K562 (cell line): Measurements from ENCODE around the gene LENG8. TPM values are rescaled to one million over a fixed set of nuclear protein-coding genes. Genes with fewer than 3 reads are reported as not detected.

Experiments used
- CBFA2T2 ChIP-seq: fragments of 450-650 bp; conservative IDR thresholded peaks from 2 replicates; pipeline ENCODE4 v1.6.1; 2017; ENCODE audit warnings: mild to moderate bottlenecking
- CSDE1 ChIP-seq, 2 experiments: fragments of 450-650 bp; IDR thresholded peaks; 2 replicates each; pipeline ENCODE4 v1.6.1; 2016; ENCODE audit warnings: mild to moderate bottlenecking in 1 of 2
- FOXM1 ChIP-seq, 2 experiments: fragments of 450-650 bp in 1 of 2; sonication (generic) in 1 of 2; formaldehyde crosslinking in 1 of 2; IDR thresholded peaks; 2 replicates each; pipeline versions ENCODE4 v1.6.1 to v1.9.0; 2017 to 2022; ENCODE audit warnings: low read depth in 2 of 2, mild to moderate bottlenecking in 2 of 2, missing genetic modification reagents in 1 of 2, moderate library complexity in 1 of 2
- PURB ChIP-seq: sonication (generic); formaldehyde crosslinking; IDR thresholded peaks from 2 replicates; pipeline ENCODE4 v1.9.0; 2021; ENCODE audit warnings: low read depth, mild to moderate bottlenecking, missing genetic modification reagents
- polyA plus RNA-seq, 8 experiments: library from polyadenylated mRNA; depleted of rRNA in 4 of 8; stranded (reverse) in 5 of 8; unstranded in 3 of 8; fragments of >200 nt; fragmentation: Nextera tagmentation in 2 of 8; fragmentation: Illumina TruSeq in 1 of 8; extraction: Ambion mirVana in 2 of 8; extraction: Trizol in 1 of 8; gene quantifications; 2 replicates each; pipeline versions ENCODE4 v1.2.1 to v1.2.3, GENCODE V29; 2011 to 2014; ENCODE audit warnings: inconsistent platforms in 1 of 8, missing spikeins in 1 of 8
- total RNA-seq, 7 experiments: library from RNA; depleted of rRNA in 6 of 7; stranded (reverse); fragments of >200 nt in 6 of 7; fragmentation: Illumina TruSeq in 2 of 7; extraction: Trizol in 2 of 7; gene quantifications; 2 replicates each; pipeline versions ENCODE4 v1.2.1 to v1.2.3, GENCODE V29; 2011 to 2021; ENCODE audit warnings: low replicate concordance in 1 of 7
- TF ChIP-seq, protein P1 (sequence below): fragments of 200-600 bp; sonication (generic); IDR thresholded peaks from one replicate; pipeline ENCODE4 v1.6.1; 2012; ENCODE audit warnings: mild to moderate bottlenecking, low read depth, low read length, inconsistent platforms
- TF ChIP-seq, protein P2 (sequence below): fragments of 250-450 bp; sonication (Bioruptor Pico); IDR thresholded peaks from 2 replicates; pipeline ENCODE4 v1.9.0; 2021; ENCODE audit warnings: mild to moderate bottlenecking
- TF ChIP-seq, protein P3 (sequence below), 3 experiments: fragments of 200-800 bp in 1 of 3; sonication (Bioruptor generic) in 1 of 3; sonication (generic) in 1 of 3; formaldehyde crosslinking in 1 of 3; IDR thresholded peaks; 2 replicates each; pipeline versions ENCODE4 v1.6.1 to v1.8.0; 2016 to 2022; ENCODE audit warnings: mild to moderate bottlenecking in 2 of 3, missing compliant biosample characterization in 2 of 3, missing genetic modification characterization in 2 of 3, missing genetic modification reagents in 1 of 3

LENG8 gene
- total and polyA plus RNA-seq, 9 of the 15 experiments (the other 6 are each of a cell fraction or from before 2014, with no cell fraction given): 0.74 to 146 (median 28.1) TPM

DNA sequence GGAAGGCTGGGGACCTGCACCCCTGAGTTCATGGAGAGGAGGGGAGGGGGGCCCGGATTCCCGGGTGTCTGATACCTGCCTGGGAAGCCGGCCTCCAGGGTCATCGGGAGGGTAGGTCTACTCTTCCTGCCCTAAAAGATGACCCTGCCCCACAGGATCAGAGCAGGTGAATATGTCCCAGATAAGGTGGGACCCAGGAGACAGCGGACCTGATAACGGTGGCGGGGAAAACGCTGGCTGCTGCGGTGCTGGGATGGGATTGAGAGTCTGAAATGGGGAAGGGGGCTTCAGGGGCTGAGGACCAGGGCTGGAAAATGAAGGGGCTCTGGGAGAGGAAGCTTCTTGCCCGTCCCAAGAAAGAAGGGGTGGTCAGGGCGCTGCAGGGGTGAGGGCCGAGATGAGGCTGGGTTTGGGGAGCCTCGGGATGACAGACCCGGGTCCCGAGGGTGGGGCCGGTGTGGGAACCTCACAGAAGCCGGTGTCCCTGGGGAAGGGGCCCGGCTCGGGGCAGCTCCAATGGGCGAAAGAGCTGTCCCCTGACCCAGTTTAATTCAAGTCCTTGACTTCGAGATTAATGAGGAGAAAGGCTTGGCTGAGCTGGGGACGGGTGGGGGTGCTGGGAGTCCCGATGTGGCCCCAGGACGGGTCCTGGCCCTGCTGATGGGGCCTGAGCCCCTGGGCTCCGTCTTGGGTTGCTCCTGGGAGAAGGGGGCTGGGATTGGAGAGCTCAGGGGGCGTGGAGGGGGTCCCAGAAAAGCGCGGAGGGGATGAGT is 32.9 kb upstream of the LENG8 start (continued):
- TF ChIP-seq, protein P1, sequence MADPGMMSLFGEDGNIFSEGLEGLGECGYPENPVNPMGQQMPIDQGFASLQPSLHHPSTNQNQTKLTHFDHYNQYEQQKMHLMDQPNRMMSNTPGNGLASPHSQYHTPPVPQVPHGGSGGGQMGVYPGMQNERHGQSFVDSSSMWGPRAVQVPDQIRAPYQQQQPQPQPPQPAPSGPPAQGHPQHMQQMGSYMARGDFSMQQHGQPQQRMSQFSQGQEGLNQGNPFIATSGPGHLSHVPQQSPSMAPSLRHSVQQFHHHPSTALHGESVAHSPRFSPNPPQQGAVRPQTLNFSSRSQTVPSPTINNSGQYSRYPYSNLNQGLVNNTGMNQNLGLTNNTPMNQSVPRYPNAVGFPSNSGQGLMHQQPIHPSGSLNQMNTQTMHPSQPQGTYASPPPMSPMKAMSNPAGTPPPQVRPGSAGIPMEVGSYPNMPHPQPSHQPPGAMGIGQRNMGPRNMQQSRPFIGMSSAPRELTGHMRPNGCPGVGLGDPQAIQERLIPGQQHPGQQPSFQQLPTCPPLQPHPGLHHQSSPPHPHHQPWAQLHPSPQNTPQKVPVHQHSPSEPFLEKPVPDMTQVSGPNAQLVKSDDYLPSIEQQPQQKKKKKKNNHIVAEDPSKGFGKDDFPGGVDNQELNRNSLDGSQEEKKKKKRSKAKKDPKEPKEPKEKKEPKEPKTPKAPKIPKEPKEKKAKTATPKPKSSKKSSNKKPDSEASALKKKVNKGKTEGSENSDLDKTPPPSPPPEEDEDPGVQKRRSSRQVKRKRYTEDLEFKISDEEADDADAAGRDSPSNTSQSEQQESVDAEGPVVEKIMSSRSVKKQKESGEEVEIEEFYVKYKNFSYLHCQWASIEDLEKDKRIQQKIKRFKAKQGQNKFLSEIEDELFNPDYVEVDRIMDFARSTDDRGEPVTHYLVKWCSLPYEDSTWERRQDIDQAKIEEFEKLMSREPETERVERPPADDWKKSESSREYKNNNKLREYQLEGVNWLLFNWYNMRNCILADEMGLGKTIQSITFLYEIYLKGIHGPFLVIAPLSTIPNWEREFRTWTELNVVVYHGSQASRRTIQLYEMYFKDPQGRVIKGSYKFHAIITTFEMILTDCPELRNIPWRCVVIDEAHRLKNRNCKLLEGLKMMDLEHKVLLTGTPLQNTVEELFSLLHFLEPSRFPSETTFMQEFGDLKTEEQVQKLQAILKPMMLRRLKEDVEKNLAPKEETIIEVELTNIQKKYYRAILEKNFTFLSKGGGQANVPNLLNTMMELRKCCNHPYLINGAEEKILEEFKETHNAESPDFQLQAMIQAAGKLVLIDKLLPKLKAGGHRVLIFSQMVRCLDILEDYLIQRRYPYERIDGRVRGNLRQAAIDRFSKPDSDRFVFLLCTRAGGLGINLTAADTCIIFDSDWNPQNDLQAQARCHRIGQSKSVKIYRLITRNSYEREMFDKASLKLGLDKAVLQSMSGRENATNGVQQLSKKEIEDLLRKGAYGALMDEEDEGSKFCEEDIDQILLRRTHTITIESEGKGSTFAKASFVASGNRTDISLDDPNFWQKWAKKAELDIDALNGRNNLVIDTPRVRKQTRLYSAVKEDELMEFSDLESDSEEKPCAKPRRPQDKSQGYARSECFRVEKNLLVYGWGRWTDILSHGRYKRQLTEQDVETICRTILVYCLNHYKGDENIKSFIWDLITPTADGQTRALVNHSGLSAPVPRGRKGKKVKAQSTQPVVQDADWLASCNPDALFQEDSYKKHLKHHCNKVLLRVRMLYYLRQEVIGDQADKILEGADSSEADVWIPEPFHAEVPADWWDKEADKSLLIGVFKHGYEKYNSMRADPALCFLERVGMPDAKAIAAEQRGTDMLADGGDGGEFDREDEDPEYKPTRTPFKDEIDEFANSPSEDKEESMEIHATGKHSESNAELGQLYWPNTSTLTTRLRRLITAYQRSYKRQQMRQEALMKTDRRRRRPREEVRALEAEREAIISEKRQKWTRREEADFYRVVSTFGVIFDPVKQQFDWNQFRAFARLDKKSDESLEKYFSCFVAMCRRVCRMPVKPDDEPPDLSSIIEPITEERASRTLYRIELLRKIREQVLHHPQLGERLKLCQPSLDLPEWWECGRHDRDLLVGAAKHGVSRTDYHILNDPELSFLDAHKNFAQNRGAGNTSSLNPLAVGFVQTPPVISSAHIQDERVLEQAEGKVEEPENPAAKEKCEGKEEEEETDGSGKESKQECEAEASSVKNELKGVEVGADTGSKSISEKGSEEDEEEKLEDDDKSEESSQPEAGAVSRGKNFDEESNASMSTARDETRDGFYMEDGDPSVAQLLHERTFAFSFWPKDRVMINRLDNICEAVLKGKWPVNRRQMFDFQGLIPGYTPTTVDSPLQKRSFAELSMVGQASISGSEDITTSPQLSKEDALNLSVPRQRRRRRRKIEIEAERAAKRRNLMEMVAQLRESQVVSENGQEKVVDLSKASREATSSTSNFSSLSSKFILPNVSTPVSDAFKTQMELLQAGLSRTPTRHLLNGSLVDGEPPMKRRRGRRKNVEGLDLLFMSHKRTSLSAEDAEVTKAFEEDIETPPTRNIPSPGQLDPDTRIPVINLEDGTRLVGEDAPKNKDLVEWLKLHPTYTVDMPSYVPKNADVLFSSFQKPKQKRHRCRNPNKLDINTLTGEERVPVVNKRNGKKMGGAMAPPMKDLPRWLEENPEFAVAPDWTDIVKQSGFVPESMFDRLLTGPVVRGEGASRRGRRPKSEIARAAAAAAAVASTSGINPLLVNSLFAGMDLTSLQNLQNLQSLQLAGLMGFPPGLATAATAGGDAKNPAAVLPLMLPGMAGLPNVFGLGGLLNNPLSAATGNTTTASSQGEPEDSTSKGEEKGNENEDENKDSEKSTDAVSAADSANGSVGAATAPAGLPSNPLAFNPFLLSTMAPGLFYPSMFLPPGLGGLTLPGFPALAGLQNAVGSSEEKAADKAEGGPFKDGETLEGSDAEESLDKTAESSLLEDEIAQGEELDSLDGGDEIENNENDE: no peak
- TF ChIP-seq, protein P2, sequence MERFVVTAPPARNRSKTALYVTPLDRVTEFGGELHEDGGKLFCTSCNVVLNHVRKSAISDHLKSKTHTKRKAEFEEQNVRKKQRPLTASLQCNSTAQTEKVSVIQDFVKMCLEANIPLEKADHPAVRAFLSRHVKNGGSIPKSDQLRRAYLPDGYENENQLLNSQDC (CRISPR knock-in tag): no peak
- TF ChIP-seq FOXM1 (IDR thresholded peaks at IDR 0.05; ENCODE audit: low read depth) (no peak), FOXM1 (CRISPR knock-in tag; IDR thresholded peaks at IDR 0.05; ENCODE audit: low read depth) (no peak), PURB (CRISPR knock-in tag) (no peak), CSDE1 (IDR thresholded peaks at IDR 0.05) (no peak), CBFA2T2 (no peak)
- TF ChIP-seq, protein P3, sequence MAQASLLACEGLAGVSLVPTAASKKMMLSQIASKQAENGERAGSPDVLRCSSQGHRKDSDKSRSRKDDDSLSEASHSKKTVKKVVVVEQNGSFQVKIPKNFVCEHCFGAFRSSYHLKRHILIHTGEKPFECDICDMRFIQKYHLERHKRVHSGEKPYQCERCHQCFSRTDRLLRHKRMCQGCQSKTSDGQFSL (CRISPR knock-in tag; IDR thresholded peaks at IDR 0.05): no peak
- TF ChIP-seq, protein P3 (tag; IDR thresholded peaks at IDR 0.05): no peak
